HG03103 (cell line): ENCODE measurements around the gene LIPJ.

ENCODE experiments used
- ATAC-seq: cut with Tn5 transposase; IDR thresholded peaks from one replicate; pipeline ENCODE4 v1.9.1; 2021; ENCODE audit warnings: low read depth; ENCODE audit not compliant: unreplicated experiment

The LIPJ gene, protein sequence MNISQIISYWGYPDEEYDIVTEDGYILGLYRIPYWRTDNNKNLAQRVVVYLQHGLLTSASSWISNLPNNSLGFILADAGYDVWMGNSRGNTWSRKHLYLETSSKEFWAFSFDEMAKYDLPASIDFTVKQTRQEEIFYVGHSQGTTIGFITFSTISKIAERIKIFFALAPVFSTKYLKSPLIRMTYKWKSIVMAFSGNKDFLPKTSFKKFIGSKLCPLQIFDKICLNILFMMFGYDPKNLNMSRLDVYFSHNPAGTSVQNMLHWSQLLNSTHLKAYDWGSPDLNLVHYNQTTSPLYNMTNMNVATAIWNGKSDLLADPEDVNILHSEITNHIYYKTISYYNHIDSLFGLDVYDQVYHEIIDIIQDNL

DNA sequence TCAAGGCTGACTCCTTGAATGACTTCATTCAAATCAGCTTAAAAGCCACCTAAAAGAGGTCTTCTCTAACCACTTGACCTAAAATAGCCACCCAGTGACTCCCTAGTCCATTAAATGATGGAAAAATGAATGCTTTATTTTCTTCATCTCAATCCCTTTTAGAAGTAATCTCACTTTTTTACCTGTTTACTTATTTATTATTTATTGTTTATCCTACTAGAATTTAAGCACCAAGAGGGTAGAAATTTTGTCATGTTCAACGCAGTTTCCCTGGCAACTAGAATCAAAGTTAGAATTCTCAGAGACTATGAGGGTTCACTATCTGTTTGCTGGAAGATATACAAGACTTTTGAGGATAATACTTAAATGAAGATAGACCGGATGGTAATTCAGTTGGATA, at the start of gene LIPJ:
Gene LIPJ (plus strand): TSS at position 301 of the 400 bp plus-strand sequence. CDS start 3,926 bp downstream, outside the sequence.
- no peak for ATAC-seq

DNA sequence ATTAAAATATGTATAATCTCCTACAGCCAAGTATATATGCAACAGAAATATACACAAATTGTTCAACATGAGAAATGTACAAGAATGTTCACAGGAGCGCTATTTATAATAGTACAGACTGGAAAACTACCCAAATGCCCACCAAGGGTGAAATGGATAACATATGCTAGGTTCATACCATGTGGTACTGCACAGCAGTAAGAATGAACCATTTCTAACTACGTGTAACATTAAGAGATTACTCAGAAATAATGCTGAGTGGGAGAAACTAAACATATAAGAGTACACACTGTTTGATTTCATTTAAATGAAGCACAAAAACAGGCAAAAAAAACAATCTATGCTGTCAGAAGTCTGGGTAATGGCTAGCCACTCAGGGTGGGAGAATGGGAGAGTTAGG, 49.2 kb upstream of the LIPJ start:
- no peak for ATAC-seq

DNA sequence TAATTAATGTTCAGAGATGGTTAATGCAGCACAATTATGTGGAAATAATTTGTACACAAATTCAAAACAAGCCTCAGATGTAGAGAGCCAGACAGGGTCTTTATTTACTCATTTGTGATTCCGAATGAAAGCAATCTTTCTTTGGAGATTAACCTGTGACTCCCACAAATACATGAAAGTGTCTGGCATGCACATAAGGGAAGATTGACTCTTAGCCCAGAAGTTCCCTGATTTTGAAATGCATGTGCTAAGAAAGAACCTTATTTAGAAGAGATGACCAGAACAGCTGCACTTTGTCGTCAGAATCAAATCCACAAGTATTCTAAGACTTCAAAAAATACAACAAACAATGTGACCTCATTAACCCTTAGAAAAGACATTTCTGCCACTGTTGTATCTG, 48.5 kb upstream of the LIPJ start:
- ATAC-seq = no peak

DNA sequence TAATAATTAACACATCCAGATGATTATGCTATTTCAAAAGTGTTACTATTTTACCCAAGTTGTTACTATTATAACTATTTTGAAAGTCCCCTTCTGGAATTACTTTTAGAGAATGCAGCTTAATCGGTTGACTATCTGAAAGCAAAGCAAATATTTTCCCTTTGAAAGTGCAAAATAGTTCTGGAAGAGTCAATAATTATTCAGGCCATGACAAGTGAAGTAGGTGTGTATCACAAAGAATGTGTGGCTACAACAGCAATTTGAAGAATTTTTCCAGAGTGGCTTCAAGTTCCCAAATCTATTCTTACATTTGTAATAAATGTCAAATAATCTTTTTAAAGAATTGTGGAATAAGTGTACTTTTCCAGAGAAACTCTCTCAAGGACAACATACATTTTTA, 46.2 kb upstream of the LIPJ start:
- ATAC-seq = no peak

DNA sequence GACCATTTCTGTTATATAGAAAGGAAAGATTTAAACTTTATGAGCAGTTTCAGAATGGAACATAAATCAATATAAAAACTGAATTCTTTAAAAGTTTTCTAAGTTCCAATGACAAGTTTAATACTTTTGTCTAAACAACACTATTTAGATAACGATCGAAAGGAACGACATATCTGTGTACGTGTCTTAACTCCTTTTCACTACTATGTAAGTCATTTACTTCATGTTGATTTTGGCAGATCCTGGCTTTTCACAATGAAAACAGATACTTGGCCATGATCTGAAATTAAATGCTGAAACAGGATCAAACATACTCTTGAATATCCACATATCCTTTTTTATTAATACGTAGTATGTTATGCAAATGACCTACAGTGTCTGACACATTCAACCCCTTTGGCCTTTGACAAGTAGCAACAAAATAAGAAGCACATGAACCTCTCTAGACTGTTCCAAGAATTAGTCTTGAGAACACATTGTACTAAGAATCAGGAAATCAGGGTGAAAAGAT, 45.4 kb upstream of the LIPJ start:
- ATAC-seq = no peak

DNA sequence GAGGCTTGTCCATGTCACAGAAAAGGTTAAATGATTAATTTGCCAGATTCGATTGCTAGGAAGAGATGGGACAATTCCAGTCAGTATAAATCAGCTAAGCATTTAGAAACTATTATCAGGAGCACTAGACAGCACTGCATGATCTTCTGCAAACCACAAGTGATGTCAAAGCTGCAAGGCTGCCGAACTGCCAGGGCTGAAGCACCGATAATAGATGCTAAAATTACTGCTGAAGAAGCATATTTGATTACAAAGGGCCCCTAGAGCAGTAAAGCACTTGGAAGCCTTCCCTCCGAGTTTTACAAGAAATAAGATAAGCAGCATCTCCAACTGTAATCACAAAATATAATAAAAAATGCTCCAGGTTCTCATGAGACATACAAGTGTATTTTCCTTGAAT, 44.0 kb upstream of the LIPJ start:
- no peak for ATAC-seq

DNA sequence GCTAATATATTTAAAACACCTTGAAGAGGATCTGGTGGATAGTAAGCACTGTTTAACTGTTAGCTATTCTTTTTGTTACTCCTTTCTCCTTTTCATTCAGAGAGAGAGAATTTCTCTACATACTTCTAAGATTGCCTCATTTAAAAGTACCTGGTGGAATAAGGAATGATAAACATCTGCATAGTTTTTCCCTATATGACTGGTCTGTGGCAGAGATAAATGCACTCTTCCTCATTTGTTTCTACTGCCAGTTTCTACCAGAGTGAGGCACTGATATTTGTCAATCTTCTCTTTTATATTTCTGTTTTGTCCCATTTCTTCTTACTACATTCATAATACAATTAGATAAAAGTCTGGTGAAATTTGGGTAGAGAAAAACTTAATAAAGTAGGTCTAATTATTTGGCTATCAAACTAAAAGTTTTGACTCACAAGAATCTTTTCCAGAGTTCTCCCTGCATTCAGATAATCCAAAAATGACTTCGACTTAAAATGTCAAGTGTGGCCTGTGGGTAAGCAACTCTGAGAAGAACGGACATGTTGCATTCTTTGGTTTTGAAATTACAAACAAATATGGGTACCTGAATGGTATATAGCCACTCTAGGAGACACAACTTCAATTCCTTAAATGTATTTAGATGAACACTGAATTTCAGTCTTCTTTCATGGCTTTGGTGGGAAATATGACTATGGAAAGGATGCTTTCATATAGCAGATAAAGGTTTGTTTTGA, 42.3 kb upstream of the LIPJ start:
- ATAC-seq = no peak

DNA sequence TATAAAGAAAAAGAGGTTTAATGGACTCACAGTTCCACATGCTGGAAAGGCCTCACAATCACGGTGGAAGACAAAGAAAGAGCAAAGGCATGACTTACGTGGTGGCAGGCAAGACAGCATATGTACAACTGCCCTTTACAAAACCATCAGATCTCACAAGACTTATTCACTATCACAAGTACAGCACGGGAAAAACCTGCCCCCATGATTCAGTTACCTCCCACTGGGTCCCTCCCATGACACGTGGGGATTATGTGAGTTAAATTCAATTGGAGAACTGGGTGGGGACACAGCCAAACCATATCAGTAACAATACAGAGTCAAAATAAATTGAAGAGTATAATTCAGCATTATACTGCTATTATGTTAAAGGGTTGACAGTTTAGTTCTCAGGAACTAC, 41.2 kb upstream of the LIPJ start:
- ATAC-seq = no peak

DNA sequence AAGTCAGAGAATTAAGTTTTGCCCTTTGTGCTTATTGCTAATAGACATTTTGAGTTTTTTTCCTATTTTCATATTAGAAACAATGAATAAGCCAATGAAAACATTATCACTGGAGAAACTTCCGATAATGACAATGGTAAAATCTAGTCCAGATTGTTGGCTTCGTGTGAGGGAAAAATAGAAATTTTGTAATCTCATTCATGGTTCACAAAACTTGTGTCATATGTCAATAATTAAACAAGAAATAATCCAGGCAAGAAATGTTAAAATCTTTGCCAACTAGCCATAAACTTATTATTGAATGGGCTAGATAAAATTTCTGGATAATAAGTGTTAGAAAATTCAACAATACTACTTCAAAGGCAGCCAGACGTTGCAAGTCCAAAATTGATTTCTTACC, 40.1 kb upstream of the LIPJ start:
- no peak for ATAC-seq

DNA sequence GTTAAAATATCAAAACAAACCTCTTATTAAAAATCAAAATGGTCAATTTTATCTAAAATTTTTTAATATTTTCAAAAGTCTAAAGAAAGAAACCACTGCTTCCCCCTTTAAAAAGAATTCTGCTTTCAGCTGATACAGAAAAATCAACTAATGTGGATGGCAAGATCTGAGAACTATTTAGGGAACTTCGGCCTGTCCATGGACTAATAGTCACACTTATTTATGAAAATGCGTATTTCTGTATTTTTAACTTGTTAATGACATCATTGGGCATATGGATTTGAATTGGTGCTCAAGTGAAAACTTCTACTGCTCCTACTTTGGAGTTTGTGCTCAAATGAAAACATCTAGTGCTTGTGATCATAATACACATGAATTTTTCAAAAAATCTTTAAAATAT, 35.3 kb upstream of the LIPJ start:
- ATAC-seq = no peak

DNA sequence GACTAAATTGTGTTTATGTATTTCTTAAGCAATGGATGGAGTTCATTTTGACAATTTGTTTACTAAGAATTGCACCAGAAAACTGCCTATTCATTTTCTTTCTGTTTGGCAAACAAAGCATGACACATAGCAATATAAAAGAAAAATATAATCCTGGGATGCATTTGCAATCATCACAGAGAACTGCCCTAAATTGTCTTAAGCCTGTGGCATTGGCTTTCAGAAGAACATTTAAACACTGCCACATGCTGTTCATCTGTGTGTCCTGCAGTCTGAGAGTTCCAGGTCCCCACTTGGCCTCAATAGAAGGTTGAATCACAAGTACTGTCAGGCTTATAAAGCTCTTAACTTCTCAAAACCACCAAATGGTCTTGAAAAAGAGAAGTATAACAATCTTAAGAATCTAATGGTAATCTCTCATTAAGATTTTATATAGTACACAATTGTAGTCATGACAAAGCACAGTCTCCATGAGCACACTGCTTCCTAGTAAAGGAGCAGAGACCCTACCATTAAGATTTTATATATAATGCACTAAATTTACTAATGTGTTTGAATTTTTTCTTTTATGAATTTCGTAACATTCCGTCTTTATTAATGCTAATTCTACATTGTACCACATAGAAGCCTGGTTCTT, 33.3 kb upstream of the LIPJ start:
- ATAC-seq = peak; percentile 70

DNA sequence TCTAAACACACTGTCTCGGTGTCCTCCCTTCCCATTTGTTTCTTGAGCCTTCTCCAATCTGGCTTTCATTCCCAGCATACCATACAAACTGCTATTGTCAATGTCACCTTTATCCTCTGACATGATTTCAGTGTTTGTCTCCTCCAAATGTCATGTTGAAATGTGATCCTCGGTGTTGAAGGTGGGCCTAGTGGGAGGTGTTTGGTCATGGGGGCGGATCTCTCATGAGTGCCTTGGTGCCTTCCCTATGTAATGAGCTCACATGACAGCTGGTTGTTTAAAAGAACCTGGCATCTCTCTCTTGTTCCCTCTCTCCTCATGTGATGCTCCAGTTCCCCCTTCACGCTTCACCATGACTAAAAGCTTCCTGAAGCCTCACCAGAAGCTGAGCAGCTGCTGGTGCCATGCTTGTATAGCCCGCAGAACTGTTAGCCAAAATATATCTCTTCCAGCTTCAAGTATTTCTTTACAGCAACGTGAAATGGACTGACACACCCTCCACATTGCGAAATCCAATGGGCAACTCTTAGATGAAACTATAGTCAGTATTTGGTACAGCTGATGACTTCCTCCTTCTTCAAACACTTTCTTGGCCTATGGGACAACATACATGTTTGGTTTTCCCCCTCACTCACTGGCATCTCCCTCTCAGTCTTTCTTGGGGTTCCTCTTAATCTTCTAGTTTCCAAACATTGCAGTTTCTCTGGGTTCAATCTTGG, 31.2 kb upstream of the LIPJ start:
- ATAC-seq = no peak

DNA sequence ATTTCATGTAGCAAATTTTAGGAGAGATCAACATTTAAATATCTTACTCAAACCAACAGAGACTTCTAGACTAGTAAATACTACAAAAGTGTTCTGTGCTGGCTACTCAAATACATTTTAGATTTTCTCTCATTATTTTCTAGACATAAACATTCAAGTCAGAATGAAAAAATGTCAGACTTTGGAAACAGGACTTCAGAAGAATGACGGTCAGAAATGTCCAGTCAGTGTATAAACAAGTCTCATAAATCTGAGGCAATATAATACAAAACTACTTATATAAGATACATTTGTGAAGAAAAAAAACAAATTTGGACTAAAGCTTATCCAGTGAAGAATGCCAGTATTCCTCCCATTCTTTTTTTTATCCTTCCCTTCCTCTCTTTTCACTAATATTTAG, 29.3 kb upstream of the LIPJ start:
- ATAC-seq = no peak

DNA sequence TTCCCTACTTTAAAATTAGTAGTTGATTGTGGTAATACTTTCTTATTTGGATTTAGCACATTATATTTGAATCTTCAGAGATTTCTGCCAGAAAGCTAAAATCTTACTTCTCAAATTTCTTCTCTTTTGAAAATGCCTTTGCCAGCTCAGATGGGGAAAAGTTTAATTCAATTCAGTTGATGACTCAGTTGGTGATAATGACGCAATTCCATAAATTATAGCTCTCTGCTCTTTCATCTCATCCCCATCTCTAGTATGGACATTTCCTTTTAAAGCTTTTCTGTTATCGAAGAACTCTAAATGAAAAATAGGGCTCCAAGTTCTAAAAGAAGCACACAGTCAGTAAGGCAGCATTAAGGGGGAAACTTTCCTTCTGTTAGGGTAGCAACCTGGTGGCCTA, 28.9 kb upstream of the LIPJ start:
- ATAC-seq = no peak

DNA sequence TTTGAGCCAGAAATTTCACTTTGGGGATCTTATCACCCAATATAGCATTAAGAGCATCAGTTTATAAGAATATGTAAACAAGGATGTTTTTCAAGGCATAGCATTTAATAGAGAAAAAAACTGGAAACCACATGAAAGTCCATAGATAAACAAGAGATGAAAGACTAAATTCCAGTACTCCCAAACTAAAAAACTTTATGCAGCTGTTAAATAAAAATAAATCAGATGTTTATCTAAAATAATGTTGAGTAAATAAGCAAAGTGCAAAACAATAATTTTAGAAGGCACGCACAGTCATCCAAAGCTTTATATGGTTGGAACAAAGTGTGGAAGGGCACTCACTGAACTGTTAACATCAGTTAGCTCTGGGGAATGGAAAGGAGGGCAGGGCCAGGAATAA, 24.4 kb upstream of the LIPJ start:
- ATAC-seq = no peak

DNA sequence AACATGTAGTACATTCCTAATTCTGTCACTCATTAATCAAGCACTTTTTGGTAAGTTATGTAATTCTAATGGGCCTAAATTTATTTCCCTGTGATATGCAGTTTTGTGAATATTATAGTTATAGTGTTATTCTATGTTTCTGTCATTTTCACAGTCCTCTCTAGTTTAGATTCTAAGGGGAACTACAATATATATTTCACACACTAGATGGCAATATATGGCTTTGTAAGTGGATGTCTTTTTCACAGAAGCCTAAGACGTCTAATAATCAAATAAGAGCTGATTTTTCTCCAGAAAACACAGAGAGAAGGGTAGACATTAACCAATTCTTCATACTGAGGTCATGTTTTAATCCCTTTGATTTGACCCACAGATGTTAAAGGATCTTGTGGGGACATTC, 21.5 kb upstream of the LIPJ start:
- no peak for ATAC-seq

DNA sequence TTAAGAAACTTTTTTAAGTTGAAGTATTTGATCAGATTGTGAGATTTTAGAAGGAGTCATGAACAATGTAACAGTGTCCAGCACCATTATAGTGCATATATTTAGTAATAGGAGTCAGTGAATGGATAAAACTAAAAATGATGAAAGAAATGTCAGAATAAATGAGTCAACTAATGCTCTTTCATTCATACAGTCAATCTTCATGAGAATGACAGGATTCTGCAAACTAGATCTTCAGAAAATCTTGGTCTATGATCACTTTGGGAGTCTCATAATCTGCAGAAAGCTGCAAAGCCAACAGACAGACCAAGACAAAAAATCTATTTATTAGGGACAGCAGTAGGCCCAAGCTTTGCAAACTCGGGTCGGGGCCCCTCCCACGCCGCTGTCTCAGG, 4.2 kb upstream of the LIPJ start:
- ATAC-seq = no peak

DNA sequence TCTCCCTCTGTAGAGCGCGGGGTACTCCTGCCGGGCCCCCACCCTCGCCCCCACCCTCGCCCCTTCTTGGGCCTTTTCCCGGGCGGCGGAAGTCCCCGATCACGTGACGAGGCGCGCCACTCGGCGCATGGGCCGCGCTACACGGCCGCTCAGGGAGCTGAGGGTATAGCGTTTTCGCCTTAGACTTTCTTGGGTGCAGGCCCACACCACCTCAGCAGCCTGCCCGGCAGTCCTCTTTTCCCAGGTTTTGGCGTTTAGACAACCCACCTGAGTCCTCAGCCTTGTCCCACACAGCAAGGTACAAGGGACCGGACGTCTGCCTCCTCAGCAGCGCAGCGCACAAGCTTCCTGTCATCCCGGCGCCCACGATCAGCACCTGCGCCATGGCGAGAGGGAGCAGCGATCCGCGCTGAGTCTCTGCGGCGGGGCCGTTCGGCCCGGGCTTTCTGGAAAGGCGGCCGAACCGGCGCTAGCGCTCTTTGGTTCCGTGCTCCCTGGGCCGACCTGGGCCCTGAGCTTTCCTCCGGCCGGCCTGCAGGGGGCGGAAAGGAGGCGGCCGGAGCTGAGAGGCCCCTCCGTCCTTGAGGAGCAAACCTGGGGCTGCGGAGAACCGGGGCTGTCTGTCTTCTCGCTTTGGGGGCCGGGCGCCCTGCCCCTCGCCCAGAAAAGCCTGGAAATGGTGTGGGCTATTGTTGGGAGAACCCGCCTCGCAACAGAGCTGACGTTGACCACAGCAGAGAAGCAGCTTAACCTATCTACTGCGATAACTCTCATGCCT, 3.6 kb upstream of the LIPJ start, which contains the start of gene RNLS:
Gene RNLS (minus strand): TSS at position 513 of the 778 bp plus-strand sequence.
- peak; percentile 73 for ATAC-seq

DNA sequence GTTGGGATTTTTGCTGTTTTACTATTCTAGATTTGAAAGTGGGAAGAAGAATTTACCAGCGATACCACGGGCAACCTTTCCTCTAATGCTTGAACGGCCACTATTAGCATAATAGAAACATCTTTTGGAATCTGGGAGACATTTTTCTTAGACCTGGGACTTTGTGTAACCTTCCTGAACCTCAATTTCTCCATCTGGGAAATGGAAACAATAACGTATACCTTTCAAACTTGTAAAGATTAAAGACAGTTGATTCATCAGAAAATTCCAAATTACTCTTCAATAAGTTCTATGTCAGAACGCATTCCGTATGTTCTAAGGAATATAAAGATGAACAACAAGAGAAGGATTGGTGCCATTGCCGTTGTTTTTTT, 3.0 kb upstream of the LIPJ start:
- ATAC-seq = no peak

DNA sequence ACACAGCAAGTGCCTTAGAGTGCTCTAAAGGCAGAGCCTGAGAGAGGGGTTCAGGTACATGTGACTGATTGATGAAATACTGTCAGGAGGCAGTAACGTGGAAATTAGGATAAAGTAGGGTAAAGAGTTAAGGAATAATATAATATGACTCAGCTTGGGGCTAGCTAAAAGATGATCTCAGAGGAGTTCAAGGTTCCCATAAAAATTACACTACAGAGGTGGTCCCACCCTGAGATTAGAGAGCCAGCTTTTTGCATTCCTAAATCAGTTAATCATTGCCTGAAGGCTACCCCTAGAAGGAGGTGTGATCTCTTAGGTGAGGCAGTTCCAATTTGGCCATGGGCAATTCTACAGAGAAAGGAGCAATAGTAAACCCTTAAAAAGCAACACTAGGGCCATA, 5.8 kb downstream of the LIPJ start:
- ATAC-seq = no peak
